ENCODE data around the gene SLC39A7. TPM values are rescaled to one million over a fixed set of nuclear protein-coding genes. Genes with fewer than 3 reads are reported as not detected.
A peak's percentile ranks its signal among the peaks of the same experiment; 100 is the strongest.

Gene SLC39A7
- 100 to 1,000 TPM; 123 to 163 TPM for total RNA-seq
- 107 TPM for polyA plus RNA-seq (2013, experiment 1 of 2)
- 105 TPM for polyA plus RNA-seq (2013, experiment 2 of 2)
- long read RNA-seq, experiment 1, transcript SLC39A7-204 (4 exons, 1,410 nt) = minor isoform, 5 of 51 reads
- long read RNA-seq, experiment 1, transcript SLC39A7-201 (8 exons, 2,153 nt) = minor isoform, 9 of 51 reads
- long read RNA-seq, experiment 1, transcript SLC39A7-202 (7 exons, 2,409 nt) = major isoform, 11 of 51 reads
- long read RNA-seq, experiment 1, partial matches to known transcripts = 17 of 51 reads
- long read RNA-seq, experiment 1, other reads (novel, unspliced or antisense) = 9 of 51 reads
- long read RNA-seq, experiment 2, transcript SLC39A7-201 (8 exons, 2,153 nt) = minor isoform, 52 of 120 reads
- long read RNA-seq, experiment 2, transcript SLC39A7-202 (7 exons, 2,409 nt) = major isoform, 53 of 120 reads
- long read RNA-seq, experiment 2, partial matches to known transcripts = 5 of 120 reads
- long read RNA-seq, experiment 2, other reads (novel, unspliced or antisense) = 7 of 120 reads
- long read RNA-seq, experiment 3, transcript SLC39A7-202 (7 exons, 2,409 nt) = minor isoform, 22 of 81 reads
- long read RNA-seq, experiment 3, transcript SLC39A7-201 (8 exons, 2,153 nt) = major isoform, 44 of 81 reads
- long read RNA-seq, experiment 3, partial matches to known transcripts = 12 of 81 reads
- long read RNA-seq, experiment 3, other reads (novel, unspliced or antisense) = 2 of 81 reads
- long read RNA-seq, experiment 4, partial matches to known transcripts = 6 of 9 reads
- long read RNA-seq, experiment 4, other reads (novel, unspliced or antisense) = 0 of 9 reads

DNA sequence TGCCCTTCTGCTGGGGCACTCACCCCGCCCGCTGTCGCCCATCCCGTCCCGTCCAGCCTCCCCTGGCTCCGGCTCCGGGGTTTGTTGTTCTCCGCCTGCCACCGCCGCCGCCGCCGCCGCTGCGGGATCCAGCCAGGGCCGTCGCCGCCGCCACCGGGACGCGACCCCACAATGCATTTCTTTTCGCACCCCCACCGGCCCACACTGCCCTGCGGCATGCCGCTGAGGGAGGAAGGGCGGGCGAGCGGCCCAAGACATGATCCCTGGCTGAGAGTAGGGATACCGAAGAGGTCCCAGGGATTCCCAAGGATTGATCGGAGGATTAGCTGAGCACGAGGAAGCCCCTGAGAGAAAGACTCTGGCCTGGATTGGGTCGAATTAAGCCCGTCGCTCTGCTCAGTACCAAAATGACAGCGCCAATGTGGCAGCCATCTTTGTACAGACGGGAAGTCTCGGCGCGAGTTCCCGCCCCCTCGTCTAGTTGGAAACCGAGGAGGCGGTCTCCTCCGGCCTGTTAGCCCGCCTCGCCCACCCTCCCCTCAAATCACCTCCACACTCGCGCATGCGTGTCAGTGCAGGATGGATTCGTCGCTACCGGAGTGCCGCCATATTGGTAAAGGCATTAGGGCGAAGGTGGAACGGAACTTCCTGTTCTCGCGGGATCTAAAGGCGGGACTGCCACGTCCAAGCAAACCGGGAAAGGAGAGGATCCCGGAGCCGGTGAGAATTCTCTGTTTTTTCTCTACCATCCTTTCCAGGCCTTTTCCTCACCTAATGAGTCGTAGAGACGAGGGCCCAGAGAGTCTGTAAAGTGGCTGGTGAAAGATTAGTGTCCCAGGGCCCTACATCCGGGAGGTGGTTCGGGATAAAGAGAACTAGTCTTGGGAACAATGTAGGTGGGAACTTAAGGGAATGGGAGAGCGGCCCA lies at the start of gene SLC39A7, which contains the start of gene RXRB:
TSS of gene SLC39A7 (plus strand) at position 649 of the 928 bp plus-strand sequence. CDS start 379 bp downstream, outside the sequence.
TSS of gene RXRB (minus strand) at position 447 of the 928 bp plus-strand sequence. CDS start at position 258, 189 bp downstream.
- H3K4me1 Mint-ChIP-seq = peaks cover 28% of the 10 kb centered on the region
- Histone ChIP-seq H3K27ac (ENCODE audit: low read depth, low read length) (peak within 1 kb of the TSS; percentile 95), H3K27me3 (ENCODE audit: control insufficient read depth, insufficient read depth, low read length, poor library complexity, severe bottlenecking) (no peaks in the 10 kb centered on the region), H3K4me3 (ENCODE audit: low read length) (peak within 1 kb of the TSS; percentile 99), H3K9ac (ENCODE audit: extremely low read depth, low read length, poor library complexity, severe bottlenecking) (peak within 1 kb of the TSS; percentile 99), H3K9me3 (ENCODE audit: control insufficient read depth, low read length) (no peaks in the 10 kb centered on the region), H3K4me1 (ENCODE audit: control insufficient read depth, insufficient read depth, low read length) (peaks cover 7% of the 10 kb centered on the region), H3K36me3 (ENCODE audit: control insufficient read depth, insufficient read depth, low read length) (peaks cover 38% of the 10 kb centered on the region)
- H3K27me3 Mint-ChIP-seq (ENCODE audit: insufficient read depth) = peaks cover 3% of the 10 kb centered on the region
- H3K4me3 Mint-ChIP-seq = peak within 1 kb of the TSS; percentile 96
- peaks cover 39% of the 10 kb centered on the region for H3K36me3 Mint-ChIP-seq (ENCODE audit: low read depth)
- H3K9me3 Mint-ChIP-seq = no peaks in the 10 kb centered on the region
- H3K27ac Mint-ChIP-seq = peak within 1 kb of the TSS; percentile 99
- 0% methylated on average over 16 to 68 of the region's 68 CpGs for WGBS, 2 experiments (ENCODE audit: insufficient coverage in 1 of 2, insufficient read length in 1 of 2)
- DNase-seq = peak; percentile 99
- TF ChIP-seq CTCF (conservative IDR thresholded peaks at IDR 0.05) = no peak

- Mint-ChIP-seq H3K36me3 (ENCODE audit: low read depth) (peaks cover 2% of the 10 kb centered on the region), H3K4me3 (no peak overlapping the region), H3K4me1 (no peaks in the 10 kb centered on the region), H3K27me3 (ENCODE audit: insufficient read depth) (peaks cover 11% of the 10 kb centered on the region), H3K9me3 (peaks cover 29% of the 10 kb centered on the region), H3K27ac (no peak overlapping the region)
- no peak for TF ChIP-seq CTCF (conservative IDR thresholded peaks at IDR 0.05)
- Histone ChIP-seq H3K27ac (ENCODE audit: low read depth, low read length) (no peak overlapping the region), H3K4me3 (ENCODE audit: low read length) (no peak overlapping the region), H3K4me1 (ENCODE audit: control insufficient read depth, insufficient read depth, low read length) (no peaks in the 10 kb centered on the region), H3K27me3 (ENCODE audit: control insufficient read depth, insufficient read depth, low read length, poor library complexity, severe bottlenecking) (no peaks in the 10 kb centered on the region), H3K9ac (ENCODE audit: extremely low read depth, low read length, poor library complexity, severe bottlenecking) (no peak overlapping the region), H3K36me3 (ENCODE audit: control insufficient read depth, insufficient read depth, low read length) (no peaks in the 10 kb centered on the region), H3K9me3 (ENCODE audit: control insufficient read depth, low read length) (peaks cover 10% of the 10 kb centered on the region)
- DNase-seq = no peak
- 100% methylated on average over 1 of the region's 1 CpG for WGBS, 2 experiments (ENCODE audit: insufficient coverage in 1 of 2, insufficient read length in 1 of 2)
These were observed 49.6 kb upstream of the SLC39A7 start for GRCh38 chr6:33151050-33151449.

GRCh38 chr6:33154349-33154748 lies 46.3 kb upstream of the SLC39A7 start:
- no peak overlapping the region for H3K4me3 Mint-ChIP-seq
- H3K4me1 ChIP-seq (ENCODE audit: control insufficient read depth, insufficient read depth, low read length) = no peaks in the 10 kb centered on the region
- WGBS, 2 experiments (ENCODE audit: insufficient coverage in 1 of 2, insufficient read length in 1 of 2) = 78 to 82% methylated on average over 4 of the region's 4 CpGs
- H3K36me3 ChIP-seq (ENCODE audit: control insufficient read depth, insufficient read depth, low read length) = no peaks in the 10 kb centered on the region
- no peak for DNase-seq
- H3K36me3 Mint-ChIP-seq (ENCODE audit: low read depth) = peaks cover 2% of the 10 kb centered on the region
- H3K27ac Mint-ChIP-seq = no peak overlapping the region
- no peak overlapping the region for H3K9ac ChIP-seq (ENCODE audit: extremely low read depth, low read length, poor library complexity, severe bottlenecking)
- no peak overlapping the region for H3K27ac ChIP-seq (ENCODE audit: low read depth, low read length)
- no peaks in the 10 kb centered on the region for H3K27me3 ChIP-seq (ENCODE audit: control insufficient read depth, insufficient read depth, low read length, poor library complexity, severe bottlenecking)
- H3K4me1 Mint-ChIP-seq = no peaks in the 10 kb centered on the region
- no peak for TF ChIP-seq CTCF (conservative IDR thresholded peaks at IDR 0.05)
- H3K4me3 ChIP-seq (ENCODE audit: low read length) = no peak overlapping the region
- peaks cover 10% of the 10 kb centered on the region for H3K9me3 ChIP-seq (ENCODE audit: control insufficient read depth, low read length)
- H3K9me3 Mint-ChIP-seq = peaks cover 29% of the 10 kb centered on the region
- H3K27me3 Mint-ChIP-seq (ENCODE audit: insufficient read depth) = peaks cover 11% of the 10 kb centered on the region

Data from endodermal cell (in vitro differentiated cells).